WTC11 (cell line): ENCODE data around the gene RPS6KC1. TPM values are rescaled to one million over a fixed set of nuclear protein-coding genes. Genes with fewer than 3 reads are reported as not detected.

Experiments used
- ATAC-seq: fragments of 200-7000 bp; cut with Tn5 transposase; 2 replicates; pipeline ENCODE4 v1.10.0; 2021; ENCODE audit warnings: mild to moderate bottlenecking, moderate library complexity
- CTCF ChIA-PET: fragments of 300-600 bp; sonication (Branson Sonifier 250); formaldehyde crosslinking; loops from one replicate; lab custom pipeline; 2021; ENCODE audit warnings: antibody characterized with exemption; lab: Charles Lee
- POLR2A ChIA-PET: fragments of 350-600 bp; sonication (Branson Sonifier 250); formaldehyde crosslinking; loops from one replicate; lab custom pipeline; 2021; ENCODE audit warnings: antibody characterized with exemption; lab: Charles Lee
- DNase-seq: peaks from one replicate; pipeline ENCODE4 v3.0.0; 2021; ENCODE audit warnings: low spot score
- H3K27ac Mint-ChIP-seq: 2 replicates; pipeline ENCODE4 v1.8.0; 2021; ENCODE audit warnings: mixed read lengths
- H3K27me3 Mint-ChIP-seq: 2 replicates; pipeline ENCODE4 v1.8.0; 2021; ENCODE audit warnings: low read depth, mild to moderate bottlenecking, moderate library complexity, mixed read lengths
- H3K36me3 Mint-ChIP-seq: 2 replicates; pipeline ENCODE4 v1.8.0; 2021; ENCODE audit warnings: mixed read lengths
- H3K4me1 Mint-ChIP-seq: 2 replicates; pipeline ENCODE4 v1.8.0; 2022; ENCODE audit warnings: mixed read lengths
- H3K4me3 Mint-ChIP-seq: 2 replicates; pipeline ENCODE4 v1.8.0; 2021; ENCODE audit warnings: mild to moderate bottlenecking, moderate library complexity, mixed read lengths
- H3K9me3 Mint-ChIP-seq: 2 replicates; pipeline ENCODE4 v1.8.0; 2021; ENCODE audit warnings: mixed read lengths
- CTCF ChIP-seq: fragments of 200-600 bp; IDR thresholded peaks from 2 replicates; pipeline ENCODE4 v1.8.0; 2022; ENCODE audit warnings: antibody characterized with exemption
- EMX1 ChIP-seq: fragments of 250-450 bp; sonication (Bioruptor Pico); IDR thresholded peaks from 2 replicates; pipeline ENCODE4 v1.8.0; 2021; ENCODE audit warnings: mild to moderate bottlenecking
- ESRRA ChIP-seq: sonication (generic); formaldehyde crosslinking; IDR thresholded peaks from 2 replicates; pipeline ENCODE4 v1.8.1; 2022; ENCODE audit warnings: mild to moderate bottlenecking, missing genetic modification reagents, borderline replicate concordance
- FOXK1 ChIP-seq: sonication (generic); formaldehyde crosslinking; IDR thresholded peaks from 2 replicates; pipeline ENCODE4 v1.8.0; 2022; ENCODE audit warnings: mild to moderate bottlenecking, moderate library complexity, missing genetic modification reagents
- GABPB1 ChIP-seq: sonication (generic); formaldehyde crosslinking; IDR thresholded peaks from 2 replicates; pipeline ENCODE4 v1.8.1; 2023; ENCODE audit warnings: mild to moderate bottlenecking, missing genetic modification reagents
- GRHL2 ChIP-seq: fragments of 250-450 bp; sonication (Bioruptor Pico); IDR thresholded peaks from 2 replicates; pipeline ENCODE4 v1.8.0; 2022; ENCODE audit warnings: mild to moderate bottlenecking, moderate library complexity; ENCODE audit not compliant: insufficient replicate concordance, severe bottlenecking
- GTF2I ChIP-seq: fragments of 250-450 bp; sonication (Bioruptor Pico); conservative IDR thresholded peaks from 2 replicates; pipeline ENCODE4 v1.4.0; 2021; ENCODE audit warnings: mild to moderate bottlenecking
- HMGXB4 ChIP-seq: sonication (generic); formaldehyde crosslinking; IDR thresholded peaks from 2 replicates; pipeline ENCODE4 v1.8.1; 2023; ENCODE audit warnings: mild to moderate bottlenecking, moderate library complexity, missing genetic modification reagents
- JUN ChIP-seq: sonication (generic); formaldehyde crosslinking; IDR thresholded peaks from 2 replicates; pipeline ENCODE4 v1.8.0; 2023; ENCODE audit warnings: mild to moderate bottlenecking, missing genetic modification reagents
- MLX ChIP-seq: sonication (generic); formaldehyde crosslinking; IDR thresholded peaks from 2 replicates; pipeline ENCODE4 v1.8.1; 2023; ENCODE audit warnings: mild to moderate bottlenecking, missing genetic modification reagents, moderate library complexity
- MXD4 ChIP-seq: fragments of 250-450 bp; sonication (Bioruptor Pico); IDR thresholded peaks from 2 replicates; pipeline ENCODE4 v1.8.0; 2021; ENCODE audit warnings: mild to moderate bottlenecking, moderate library complexity, borderline replicate concordance
- NFATC4 ChIP-seq: fragments of 250-450 bp; sonication (Bioruptor Pico); IDR thresholded peaks from 2 replicates; pipeline ENCODE4 v1.9.0; 2021; ENCODE audit warnings: mild to moderate bottlenecking
- OVOL2 ChIP-seq: fragments of 250-450 bp; sonication (Bioruptor Pico); IDR thresholded peaks from 2 replicates; pipeline ENCODE4 v1.9.0; 2021; ENCODE audit warnings: mild to moderate bottlenecking, borderline replicate concordance
- RELA ChIP-seq: sonication (generic); formaldehyde crosslinking; IDR thresholded peaks from 2 replicates; pipeline ENCODE4 v1.8.1; 2022; ENCODE audit warnings: missing genetic modification reagents, mild to moderate bottlenecking, borderline replicate concordance
- SMAD3 ChIP-seq: sonication (generic); formaldehyde crosslinking; IDR thresholded peaks from 2 replicates; pipeline ENCODE4 v1.8.0; 2022; ENCODE audit warnings: missing genetic modification reagents, mild to moderate bottlenecking, borderline replicate concordance
- TEAD1 ChIP-seq: sonication (generic); formaldehyde crosslinking; IDR thresholded peaks from 2 replicates; pipeline ENCODE4 v1.8.0; 2022; ENCODE audit warnings: mild to moderate bottlenecking, missing genetic modification reagents
- TEAD4 ChIP-seq: sonication (generic); formaldehyde crosslinking; IDR thresholded peaks from 2 replicates; pipeline ENCODE4 v1.8.0; 2022; ENCODE audit warnings: mild to moderate bottlenecking, missing genetic modification reagents
- ZNF121 ChIP-seq: sonication (generic); formaldehyde crosslinking; IDR thresholded peaks from 2 replicates; pipeline ENCODE4 v1.8.0; 2023; ENCODE audit warnings: missing genetic modification reagents
- ZNF263 ChIP-seq: sonication (generic); formaldehyde crosslinking; IDR thresholded peaks from 2 replicates; pipeline ENCODE4 v1.8.1; 2022; ENCODE audit warnings: low read depth, mild to moderate bottlenecking, moderate library complexity, missing genetic modification reagents
- ZNF423 ChIP-seq: fragments of 250-450 bp; sonication (Bioruptor Pico); IDR thresholded peaks from 2 replicates; pipeline ENCODE4 v2.1.2; 2022; ENCODE audit warnings: mild to moderate bottlenecking, moderate library complexity
- total RNA-seq: library from RNA; stranded (reverse); gene quantifications from 3 replicates; pipeline ENCODE4 v1.2.3, GENCODE V29; 2021
- TF ChIP-seq, protein P1 (sequence below): sonication (generic); formaldehyde crosslinking; IDR thresholded peaks from 2 replicates; pipeline ENCODE4 v1.8.1; 2022; ENCODE audit warnings: mild to moderate bottlenecking, missing genetic modification reagents, moderate library complexity, borderline replicate concordance
- TF ChIP-seq, protein P2 (sequence below): sonication (generic); formaldehyde crosslinking; IDR thresholded peaks from 2 replicates; pipeline ENCODE4 v1.8.1; 2023; ENCODE audit warnings: mild to moderate bottlenecking, missing genetic modification reagents, moderate library complexity
- TF ChIP-seq, protein P3 (sequence below): sonication (generic); formaldehyde crosslinking; IDR thresholded peaks from 2 replicates; pipeline ENCODE4 v1.8.1; 2023; ENCODE audit warnings: mild to moderate bottlenecking, missing genetic modification reagents, borderline replicate concordance
- TF ChIP-seq, protein P4 (sequence below): sonication (generic); formaldehyde crosslinking; IDR thresholded peaks from 2 replicates; pipeline ENCODE4 v1.8.0; 2023; ENCODE audit warnings: mild to moderate bottlenecking, missing genetic modification reagents

RPS6KC1 gene
- total RNA-seq, 1 experiment from 2014 or later: 17.4 TPM

- peak; percentile 22 for DNase-seq
- TF ChIP-seq TEAD4 (CRISPR knock-in tag) (no peak), MXD4 (CRISPR knock-in tag) (no peak), CTCF (no peak), ZNF263 (CRISPR knock-in tag) (no peak), FOXK1 (CRISPR knock-in tag) (no peak), GABPB1 (CRISPR knock-in tag) (no peak), EMX1 (CRISPR knock-in tag) (no peak), GRHL2 (CRISPR knock-in tag) (no peak)
- TF ChIP-seq, protein P1, sequence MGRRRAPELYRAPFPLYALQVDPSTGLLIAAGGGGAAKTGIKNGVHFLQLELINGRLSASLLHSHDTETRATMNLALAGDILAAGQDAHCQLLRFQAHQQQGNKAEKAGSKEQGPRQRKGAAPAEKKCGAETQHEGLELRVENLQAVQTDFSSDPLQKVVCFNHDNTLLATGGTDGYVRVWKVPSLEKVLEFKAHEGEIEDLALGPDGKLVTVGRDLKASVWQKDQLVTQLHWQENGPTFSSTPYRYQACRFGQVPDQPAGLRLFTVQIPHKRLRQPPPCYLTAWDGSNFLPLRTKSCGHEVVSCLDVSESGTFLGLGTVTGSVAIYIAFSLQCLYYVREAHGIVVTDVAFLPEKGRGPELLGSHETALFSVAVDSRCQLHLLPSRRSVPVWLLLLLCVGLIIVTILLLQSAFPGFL (CRISPR knock-in tag): no peak
- TF ChIP-seq, protein P2, sequence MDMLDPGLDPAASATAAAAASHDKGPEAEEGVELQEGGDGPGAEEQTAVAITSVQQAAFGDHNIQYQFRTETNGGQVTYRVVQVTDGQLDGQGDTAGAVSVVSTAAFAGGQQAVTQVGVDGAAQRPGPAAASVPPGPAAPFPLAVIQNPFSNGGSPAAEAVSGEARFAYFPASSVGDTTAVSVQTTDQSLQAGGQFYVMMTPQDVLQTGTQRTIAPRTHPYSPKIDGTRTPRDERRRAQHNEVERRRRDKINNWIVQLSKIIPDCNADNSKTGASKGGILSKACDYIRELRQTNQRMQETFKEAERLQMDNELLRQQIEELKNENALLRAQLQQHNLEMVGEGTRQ (CRISPR knock-in tag): no peak
- TF ChIP-seq, protein P3, sequence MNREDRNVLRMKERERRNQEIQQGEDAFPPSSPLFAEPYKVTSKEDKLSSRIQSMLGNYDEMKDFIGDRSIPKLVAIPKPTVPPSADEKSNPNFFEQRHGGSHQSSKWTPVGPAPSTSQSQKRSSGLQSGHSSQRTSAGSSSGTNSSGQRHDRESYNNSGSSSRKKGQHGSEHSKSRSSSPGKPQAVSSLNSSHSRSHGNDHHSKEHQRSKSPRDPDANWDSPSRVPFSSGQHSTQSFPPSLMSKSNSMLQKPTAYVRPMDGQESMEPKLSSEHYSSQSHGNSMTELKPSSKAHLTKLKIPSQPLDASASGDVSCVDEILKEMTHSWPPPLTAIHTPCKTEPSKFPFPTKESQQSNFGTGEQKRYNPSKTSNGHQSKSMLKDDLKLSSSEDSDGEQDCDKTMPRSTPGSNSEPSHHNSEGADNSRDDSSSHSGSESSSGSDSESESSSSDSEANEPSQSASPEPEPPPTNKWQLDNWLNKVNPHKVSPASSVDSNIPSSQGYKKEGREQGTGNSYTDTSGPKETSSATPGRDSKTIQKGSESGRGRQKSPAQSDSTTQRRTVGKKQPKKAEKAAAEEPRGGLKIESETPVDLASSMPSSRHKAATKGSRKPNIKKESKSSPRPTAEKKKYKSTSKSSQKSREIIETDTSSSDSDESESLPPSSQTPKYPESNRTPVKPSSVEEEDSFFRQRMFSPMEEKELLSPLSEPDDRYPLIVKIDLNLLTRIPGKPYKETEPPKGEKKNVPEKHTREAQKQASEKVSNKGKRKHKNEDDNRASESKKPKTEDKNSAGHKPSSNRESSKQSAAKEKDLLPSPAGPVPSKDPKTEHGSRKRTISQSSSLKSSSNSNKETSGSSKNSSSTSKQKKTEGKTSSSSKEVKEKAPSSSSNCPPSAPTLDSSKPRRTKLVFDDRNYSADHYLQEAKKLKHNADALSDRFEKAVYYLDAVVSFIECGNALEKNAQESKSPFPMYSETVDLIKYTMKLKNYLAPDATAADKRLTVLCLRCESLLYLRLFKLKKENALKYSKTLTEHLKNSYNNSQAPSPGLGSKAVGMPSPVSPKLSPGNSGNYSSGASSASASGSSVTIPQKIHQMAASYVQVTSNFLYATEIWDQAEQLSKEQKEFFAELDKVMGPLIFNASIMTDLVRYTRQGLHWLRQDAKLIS (CRISPR knock-in tag): no peak
- H3K9me3 Mint-ChIP-seq: no peaks in the 10 kb centered on the region
- peak; percentile 96 for ATAC-seq
- no peaks in the 10 kb centered on the region for H3K36me3 Mint-ChIP-seq
- ChIA-PET CTCF (no interaction called here), POLR2A (no interaction called here)
- H3K4me3 Mint-ChIP-seq: peak overlapping the region; percentile 26; the same call in 1 of the 2 replicates
- H3K27ac Mint-ChIP-seq: no peak overlapping the region; the same call in 1 of the 2 replicates
- peaks cover 8% of the 10 kb centered on the region for H3K4me1 Mint-ChIP-seq
- H3K27me3 Mint-ChIP-seq: no peaks in the 10 kb centered on the region; the same call in 1 of the 2 replicates
Measured at GRCh38 chr1:213303286-213303685, 252.2 kb downstream of the RPS6KC1 start.

DNA sequence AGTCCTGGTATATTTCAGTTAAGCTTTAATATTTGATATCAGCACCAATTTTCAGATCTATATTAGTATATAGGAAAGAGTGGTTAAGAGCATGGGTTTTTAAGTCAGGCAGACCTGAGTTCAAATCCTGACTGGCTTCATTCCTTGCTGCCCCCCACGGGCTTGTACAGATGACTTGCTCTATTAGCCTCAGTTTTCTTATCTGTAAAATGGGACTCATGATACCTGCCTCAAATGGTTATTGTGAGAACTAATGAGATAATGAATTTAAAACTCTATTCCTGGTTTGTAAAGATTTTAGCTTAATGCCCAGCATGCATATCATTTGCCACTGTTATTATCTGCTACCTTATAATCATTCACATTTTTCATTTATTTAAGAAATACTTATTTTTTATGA, 264.5 kb downstream of the RPS6KC1 start:
- Mint-ChIP-seq H3K27ac (no peak overlapping the region), H3K36me3 (peaks cover 12% of the 10 kb centered on the region), H3K4me1 (no peaks in the 10 kb centered on the region), H3K27me3 (peaks cover 2% of the 10 kb centered on the region), H3K9me3 (peaks cover 21% of the 10 kb centered on the region), H3K4me3 (no peak overlapping the region)
- DNase-seq (no peak), ATAC-seq (no peak)
- CTCF ChIA-PET: no interaction called here
- POLR2A ChIA-PET: no interaction called here
- no peak for TF ChIP-seq ZNF121 (CRISPR knock-in tag)
- no peak for TF ChIP-seq ESRRA
- TF ChIP-seq GTF2I: no peak
- TF ChIP-seq GABPB1 (CRISPR knock-in tag): no peak
- no peak for TF ChIP-seq ZNF423
- TF ChIP-seq TEAD1 (CRISPR knock-in tag): no peak
- no peak for TF ChIP-seq SMAD3 (CRISPR knock-in tag)
- no peak for TF ChIP-seq MLX (CRISPR knock-in tag)
- TF ChIP-seq NFATC4: no peak
- no peak for TF ChIP-seq OVOL2 (CRISPR knock-in tag)
- TF ChIP-seq JUN (CRISPR knock-in tag): no peak
- no peak for TF ChIP-seq RELA (CRISPR knock-in tag)
- TF ChIP-seq HMGXB4 (CRISPR knock-in tag): no peak
- TF ChIP-seq, protein P4, sequence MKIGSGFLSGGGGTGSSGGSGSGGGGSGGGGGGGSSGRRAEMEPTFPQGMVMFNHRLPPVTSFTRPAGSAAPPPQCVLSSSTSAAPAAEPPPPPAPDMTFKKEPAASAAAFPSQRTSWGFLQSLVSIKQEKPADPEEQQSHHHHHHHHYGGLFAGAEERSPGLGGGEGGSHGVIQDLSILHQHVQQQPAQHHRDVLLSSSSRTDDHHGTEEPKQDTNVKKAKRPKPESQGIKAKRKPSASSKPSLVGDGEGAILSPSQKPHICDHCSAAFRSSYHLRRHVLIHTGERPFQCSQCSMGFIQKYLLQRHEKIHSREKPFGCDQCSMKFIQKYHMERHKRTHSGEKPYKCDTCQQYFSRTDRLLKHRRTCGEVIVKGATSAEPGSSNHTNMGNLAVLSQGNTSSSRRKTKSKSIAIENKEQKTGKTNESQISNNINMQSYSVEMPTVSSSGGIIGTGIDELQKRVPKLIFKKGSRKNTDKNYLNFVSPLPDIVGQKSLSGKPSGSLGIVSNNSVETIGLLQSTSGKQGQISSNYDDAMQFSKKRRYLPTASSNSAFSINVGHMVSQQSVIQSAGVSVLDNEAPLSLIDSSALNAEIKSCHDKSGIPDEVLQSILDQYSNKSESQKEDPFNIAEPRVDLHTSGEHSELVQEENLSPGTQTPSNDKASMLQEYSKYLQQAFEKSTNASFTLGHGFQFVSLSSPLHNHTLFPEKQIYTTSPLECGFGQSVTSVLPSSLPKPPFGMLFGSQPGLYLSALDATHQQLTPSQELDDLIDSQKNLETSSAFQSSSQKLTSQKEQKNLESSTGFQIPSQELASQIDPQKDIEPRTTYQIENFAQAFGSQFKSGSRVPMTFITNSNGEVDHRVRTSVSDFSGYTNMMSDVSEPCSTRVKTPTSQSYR (CRISPR knock-in tag): no peak
